ENCODE measurements around the gene KIZ. TPM values are rescaled to one million over a fixed set of nuclear protein-coding genes. Genes with fewer than 3 reads are reported as not detected.

The KIZ gene
- total and polyA plus RNA-seq, 2 donors (not counting 1 experiment from before 2014, with no cell fraction given) = 19.7 to 40.4 TPM

- Histone ChIP-seq H3K79me2 (ENCODE audit: control insufficient read depth, insufficient read depth, low read length) (no peaks in the 10 kb centered on the region), H2AFZ (ENCODE audit: insufficient read depth, low read depth, low read length, poor library complexity, severe bottlenecking) (no peak overlapping the region), H3K9ac (ENCODE audit: low read length) (no peak overlapping the region), H3K4me3 (ENCODE audit: control extremely low read depth in 1 of 5, extremely low read depth in 1 of 5, insufficient read depth in 1 of 5, low read depth in 2 of 5, low read length in 4 of 5) (no peak overlapping the region), H3K27ac (ENCODE audit: low read length in 2 of 2) (no peak overlapping the region), H4K20me1 (ENCODE audit: control insufficient read depth, insufficient read depth, low read length, poor library complexity, severe bottlenecking) (no peaks in the 10 kb centered on the region), H3K27me3 (replicated peaks in 1 of 4; ENCODE audit: control extremely low read depth in 1 of 4, control insufficient read depth in 3 of 4, insufficient read depth in 4 of 4, low read length in 3 of 4) (peaks cover 0 to 26% (median 12%) of the 10 kb centered on the region in 4 experiments), H3K9me3 (ENCODE audit: control extremely low read depth in 1 of 3, control insufficient read depth in 2 of 3, insufficient read depth in 1 of 3, low read length in 2 of 3) (peaks cover 0 to 1% (median 0%) of the 10 kb centered on the region in 3 donors), H3K4me2 (replicated peaks; ENCODE audit: low read depth, low read length, poor library complexity, severe bottlenecking) (no peak overlapping the region), H3K4me1 (ENCODE audit: control insufficient read depth in 2 of 2, insufficient read depth in 2 of 2, low read length in 2 of 2) (no peaks in the 10 kb centered on the region), H3K36me3 (replicated peaks in 1 of 2; ENCODE audit: control extremely low read depth in 1 of 2, control insufficient read depth in 1 of 2, extremely low read depth in 1 of 2, insufficient read depth in 2 of 2, low read length in 1 of 2) (no peaks in the 10 kb centered on the region)
- ATAC-seq (ENCODE audit: low read depth) (no peak), DNase-seq (no peak)
- Mint-ChIP-seq H3K27me3 (peaks cover 53% of the 10 kb centered on the region), H3K27ac (no peak overlapping the region), H3K4me1 (no peaks in the 10 kb centered on the region), H3K9me3 (ENCODE audit: insufficient read depth) (no peaks in the 10 kb centered on the region), H3K4me3 (no peak overlapping the region)
- 97% methylated on average over 3 of the region's 4 CpGs for WGBS (ENCODE audit: insufficient coverage)
- CTCF ChIA-PET = no interaction called here
- POLR2A ChIA-PET = no interaction called here
- intact Hi-C loops (cut with micrococcal nuclease) = no loop called here
- TF ChIP-seq EZH2 (IDR thresholded peaks at IDR 0.05; ENCODE audit: borderline replicate concordance, insufficient read depth, low read depth, low read length, poor library complexity, severe bottlenecking) = no peak
- TF ChIP-seq CTCF (IDR thresholded peaks at IDR 0.05) = no peak
Observed at GRCh38 chr20:21117521-21117920, 8.4 kb upstream of the KIZ start.

GRCh38 chr20:21118138-21118537 lies 7.7 kb upstream of the KIZ start:
- no peaks in the 10 kb centered on the region for H4K20me1 ChIP-seq (ENCODE audit: control insufficient read depth, insufficient read depth, low read length, poor library complexity, severe bottlenecking)
- H3K36me3 ChIP-seq (replicated peaks in 1 of 2; ENCODE audit: control extremely low read depth in 1 of 2, control insufficient read depth in 1 of 2, extremely low read depth in 1 of 2, insufficient read depth in 2 of 2, low read length in 1 of 2) = no peaks in the 10 kb centered on the region
- H3K9me3 ChIP-seq (ENCODE audit: control extremely low read depth in 1 of 3, control insufficient read depth in 2 of 3, insufficient read depth in 1 of 3, low read length in 2 of 3) = peaks cover 0 to 1% (median 0%) of the 10 kb centered on the region in 3 donors
- H3K9ac ChIP-seq (ENCODE audit: low read length) = no peak overlapping the region
- TF ChIP-seq CTCF (IDR thresholded peaks at IDR 0.05) (no peak), EZH2 (IDR thresholded peaks at IDR 0.05; ENCODE audit: borderline replicate concordance, insufficient read depth, low read depth, low read length, poor library complexity, severe bottlenecking) (no peak)
- no peak overlapping the region for H3K27ac Mint-ChIP-seq
- DNase-seq = no peak
- H3K4me1 Mint-ChIP-seq = no peaks in the 10 kb centered on the region
- no peak overlapping the region for H3K4me2 ChIP-seq (replicated peaks; ENCODE audit: low read depth, low read length, poor library complexity, severe bottlenecking)
- ChIA-PET CTCF (no interaction called here), POLR2A (no interaction called here)
- no peak overlapping the region for H2AFZ ChIP-seq (ENCODE audit: insufficient read depth, low read depth, low read length, poor library complexity, severe bottlenecking)
- ATAC-seq (ENCODE audit: low read depth) = no peak
- intact Hi-C loops (cut with micrococcal nuclease) = no loop called here
- H3K4me3 ChIP-seq (ENCODE audit: control extremely low read depth in 1 of 5, extremely low read depth in 1 of 5, insufficient read depth in 1 of 5, low read depth in 2 of 5, low read length in 4 of 5) = no peak overlapping the region
- WGBS (ENCODE audit: insufficient coverage) = 86% methylated on average over 2 of the region's 4 CpGs
- peaks cover 54% of the 10 kb centered on the region for H3K27me3 Mint-ChIP-seq
- no peak overlapping the region for H3K4me3 Mint-ChIP-seq
- H3K27ac ChIP-seq (ENCODE audit: low read length in 2 of 2) = no peak overlapping the region
- H3K79me2 ChIP-seq (ENCODE audit: control insufficient read depth, insufficient read depth, low read length) = no peaks in the 10 kb centered on the region
- no peaks in the 10 kb centered on the region for H3K4me1 ChIP-seq (ENCODE audit: control insufficient read depth in 2 of 2, insufficient read depth in 2 of 2, low read length in 2 of 2)
- no peaks in the 10 kb centered on the region for H3K9me3 Mint-ChIP-seq (ENCODE audit: insufficient read depth)
- H3K27me3 ChIP-seq (replicated peaks in 1 of 4; ENCODE audit: control extremely low read depth in 1 of 4, control insufficient read depth in 3 of 4, insufficient read depth in 4 of 4, low read length in 3 of 4) = peaks cover 0 to 23% (median 11%) of the 10 kb centered on the region in 4 experiments
